Activated CD4-positive, alpha-beta T cell treated with anti-CD3 and anti-CD28 coated beads for 4 hours (primary cell): ENCODE data around the gene NCF2.

ENCODE experiments used
- DNase-seq, 2 donors: peaks; one replicate each; pipeline ENCODE4 v3.0.0-alpha.2; 2020

Gene NCF2

GRCh38 chr1:183582021-183582713 lies 8.1 kb downstream of the NCF2 start:
- DNase-seq = no peak

GRCh38 chr1:183580281-183580682 lies 10.0 kb downstream of the NCF2 start:
- DNase-seq = no peak

- DNase-seq = no peak
Observed at GRCh38 chr1:183578856-183579255, 11.4 kb downstream of the NCF2 start.

GRCh38 chr1:183577897-183578465 lies 12.3 kb downstream of the NCF2 start:
- DNase-seq = no peak

- no peak for DNase-seq
Observed at GRCh38 chr1:183576537-183576936, 13.7 kb downstream of the NCF2 start.

GRCh38 chr1:183575606-183576005 lies 14.7 kb downstream of the NCF2 start:
- no peak for DNase-seq

- no peak for DNase-seq
Observed at GRCh38 chr1:183572721-183573120, 17.5 kb downstream of the NCF2 start.

GRCh38 chr1:183571678-183572268 lies 18.5 kb downstream of the NCF2 start:
- DNase-seq = no peak

GRCh38 chr1:183570451-183570850 lies 19.8 kb downstream of the NCF2 start:
- no peak for DNase-seq

GRCh38 chr1:183569801-183570200 lies 20.5 kb downstream of the NCF2 start:
- no peak for DNase-seq

GRCh38 chr1:183569141-183569540 lies 21.1 kb downstream of the NCF2 start:
- DNase-seq = no peak

GRCh38 chr1:183568176-183569021 lies 21.9 kb downstream of the NCF2 start:
- DNase-seq = no peak

GRCh38 chr1:183567584-183567983 lies 22.7 kb downstream of the NCF2 start:
- DNase-seq = no peak

GRCh38 chr1:183566026-183566425 lies 24.2 kb downstream of the NCF2 start:
- no peak for DNase-seq

GRCh38 chr1:183565261-183565660 lies 25.0 kb downstream of the NCF2 start:
- DNase-seq = no peak

- DNase-seq = no peak
Observed at GRCh38 chr1:183562701-183563100, 27.6 kb downstream of the NCF2 start.

GRCh38 chr1:183559061-183559460 lies 31.2 kb downstream of the NCF2 start:
- no peak for DNase-seq

- DNase-seq = no peak
Observed at GRCh38 chr1:183554577-183554976, 35.7 kb downstream of the NCF2 start.

- DNase-seq = no peak
Observed at GRCh38 chr1:183553764-183554163, 36.5 kb downstream of the NCF2 start.

- no peak for DNase-seq
Observed at GRCh38 chr1:183553331-183553730, 36.9 kb downstream of the NCF2 start.

GRCh38 chr1:183552891-183553290 lies 37.4 kb downstream of the NCF2 start:
- DNase-seq = no peak

- no peak for DNase-seq
Observed at GRCh38 chr1:183552441-183552840, 37.8 kb downstream of the NCF2 start.

GRCh38 chr1:183551924-183552323 lies 38.3 kb downstream of the NCF2 start:
- DNase-seq = no peak

GRCh38 chr1:183550915-183551314 lies 39.3 kb downstream of the NCF2 start:
- no peak for DNase-seq
